ENCODE results near the gene SLAMF6.

SLAMF6 gene

DNA sequence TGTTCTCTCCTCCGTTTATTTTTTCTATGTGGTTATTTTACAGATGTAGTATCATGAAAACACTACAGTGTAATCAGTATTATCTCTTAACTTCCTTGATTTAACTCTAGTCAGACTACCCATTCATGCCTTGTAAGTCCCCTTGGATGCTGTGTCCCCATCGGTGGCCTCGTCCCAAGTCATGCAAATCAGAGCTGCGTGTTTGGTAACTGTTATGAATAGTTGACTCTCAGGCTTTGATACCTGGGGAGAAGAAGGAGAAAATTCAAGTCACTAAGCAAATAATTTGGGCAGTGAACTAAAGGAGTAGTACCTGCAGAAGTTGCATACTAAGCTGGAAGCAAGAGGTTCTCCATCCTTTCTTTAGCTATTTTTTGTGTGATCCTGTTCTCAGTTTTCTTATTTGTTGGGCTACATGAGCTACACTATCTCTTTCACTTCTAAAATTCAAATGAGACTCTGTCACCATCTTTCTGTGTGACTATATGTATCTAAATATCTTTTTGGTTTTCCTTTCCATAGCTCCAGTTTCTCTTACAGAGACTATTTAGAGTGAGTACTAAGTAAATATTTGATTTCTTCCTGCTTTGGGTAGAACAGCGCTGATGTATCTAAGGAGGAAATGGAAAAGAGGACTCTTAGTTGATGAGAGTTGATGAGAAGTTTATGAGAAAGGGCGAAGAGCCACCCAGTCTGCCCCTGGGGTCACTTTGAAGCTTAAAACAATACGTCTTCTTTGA, 71.8 kb downstream of the SLAMF6 start:
- H3K4me3 ChIP-seq (ENCODE audit: low read depth, low read length), result no peak overlapping the region
- no peak for DNase-seq
- no peak overlapping the region for H3K27ac ChIP-seq
- peaks cover 5% of the 10 kb centered on the region for H3K9me3 ChIP-seq (ENCODE audit: severe bottlenecking)
- H3K36me3 ChIP-seq, result no peaks in the 10 kb centered on the region
- TF ChIP-seq, protein P1, sequence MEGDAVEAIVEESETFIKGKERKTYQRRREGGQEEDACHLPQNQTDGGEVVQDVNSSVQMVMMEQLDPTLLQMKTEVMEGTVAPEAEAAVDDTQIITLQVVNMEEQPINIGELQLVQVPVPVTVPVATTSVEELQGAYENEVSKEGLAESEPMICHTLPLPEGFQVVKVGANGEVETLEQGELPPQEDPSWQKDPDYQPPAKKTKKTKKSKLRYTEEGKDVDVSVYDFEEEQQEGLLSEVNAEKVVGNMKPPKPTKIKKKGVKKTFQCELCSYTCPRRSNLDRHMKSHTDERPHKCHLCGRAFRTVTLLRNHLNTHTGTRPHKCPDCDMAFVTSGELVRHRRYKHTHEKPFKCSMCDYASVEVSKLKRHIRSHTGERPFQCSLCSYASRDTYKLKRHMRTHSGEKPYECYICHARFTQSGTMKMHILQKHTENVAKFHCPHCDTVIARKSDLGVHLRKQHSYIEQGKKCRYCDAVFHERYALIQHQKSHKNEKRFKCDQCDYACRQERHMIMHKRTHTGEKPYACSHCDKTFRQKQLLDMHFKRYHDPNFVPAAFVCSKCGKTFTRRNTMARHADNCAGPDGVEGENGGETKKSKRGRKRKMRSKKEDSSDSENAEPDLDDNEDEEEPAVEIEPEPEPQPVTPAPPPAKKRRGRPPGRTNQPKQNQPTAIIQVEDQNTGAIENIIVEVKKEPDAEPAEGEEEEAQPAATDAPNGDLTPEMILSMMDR (IDR thresholded peaks at IDR 0.05; ENCODE audit: low read depth, low read length), result no peak
- H3K27me3 ChIP-seq (ENCODE audit: insufficient read depth, low read depth, severe bottlenecking), result peaks cover 87% of the 10 kb centered on the region

DNA sequence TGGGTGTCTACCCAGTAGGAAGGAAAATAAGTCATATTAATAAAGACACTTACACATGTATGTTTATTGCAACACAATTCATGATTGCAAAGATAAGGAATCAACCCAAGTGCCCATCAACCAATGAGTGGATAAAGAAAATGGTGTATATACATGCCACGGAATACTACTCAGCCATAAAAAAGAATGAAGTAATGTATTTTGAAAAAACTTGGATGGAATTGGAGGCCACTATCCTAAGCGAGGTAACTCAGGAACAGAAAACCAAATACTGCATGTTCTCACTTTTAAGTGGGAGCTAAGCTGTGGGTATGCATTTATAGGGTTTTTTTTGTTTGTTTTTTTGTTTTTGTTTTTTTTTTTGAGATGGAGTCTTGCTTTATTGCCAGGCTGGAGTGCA, 73.6 kb downstream of the SLAMF6 start:
- TF ChIP-seq, protein P1 (IDR thresholded peaks at IDR 0.05; ENCODE audit: low read depth, low read length), result no peak
- Histone ChIP-seq H3K27ac (no peak overlapping the region), H3K27me3 (ENCODE audit: insufficient read depth, low read depth, severe bottlenecking) (peaks cover 74% of the 10 kb centered on the region), H3K4me3 (ENCODE audit: low read depth, low read length) (no peak overlapping the region), H3K9me3 (ENCODE audit: severe bottlenecking) (peaks cover 5% of the 10 kb centered on the region), H3K36me3 (no peaks in the 10 kb centered on the region)
- DNase-seq, result no peak

DNA sequence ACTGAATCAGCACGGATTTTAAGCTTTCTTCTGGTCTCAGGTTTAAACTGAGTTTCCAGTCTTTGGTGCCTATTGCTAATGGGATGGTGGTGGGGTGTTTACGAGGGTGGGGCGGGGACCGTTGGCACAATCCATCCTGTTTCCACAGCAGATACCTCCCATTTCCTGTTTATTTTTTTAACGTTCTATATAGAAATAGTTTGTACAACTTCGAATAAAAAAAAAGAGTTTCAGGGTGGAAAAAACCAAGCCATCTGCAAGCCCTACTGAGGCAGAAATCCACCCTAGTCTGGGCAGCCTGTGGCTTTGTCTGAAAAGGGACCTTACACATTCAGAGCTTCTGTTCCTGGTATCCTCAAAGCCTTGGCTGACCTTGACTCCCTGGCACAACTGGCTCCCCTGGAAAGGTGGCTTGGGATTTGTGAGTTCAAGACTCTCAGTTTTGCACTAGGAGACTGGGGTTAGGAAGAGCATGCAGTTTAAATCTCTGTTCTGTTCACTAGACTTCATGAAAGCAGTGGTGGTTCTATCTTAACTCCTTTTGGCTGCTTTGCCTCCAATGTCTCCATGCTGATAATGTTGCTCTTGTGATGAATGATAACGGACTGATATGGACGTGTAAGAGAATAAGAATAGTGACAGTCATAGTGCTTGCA, 76.0 kb downstream of the SLAMF6 start:
- H3K27ac ChIP-seq, result no peak overlapping the region

DNA sequence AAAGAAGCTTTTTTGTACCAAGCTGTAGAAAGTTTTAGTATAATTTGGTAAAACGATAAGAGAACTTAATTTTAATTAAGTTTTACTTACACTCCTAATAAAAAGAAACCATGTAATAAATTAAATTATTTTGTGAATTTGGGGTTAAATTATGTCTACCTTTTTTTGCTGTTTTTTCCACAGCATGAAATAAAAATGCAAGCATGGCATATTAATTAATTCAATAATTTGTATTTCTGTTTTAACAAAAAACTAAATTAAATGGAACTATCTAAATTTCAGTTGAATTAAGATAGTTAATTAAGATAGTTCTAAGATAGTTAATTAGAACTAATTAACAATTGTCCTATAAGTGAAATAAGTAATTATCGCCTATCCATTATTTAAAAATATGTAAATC, 83.3 kb downstream of the SLAMF6 start:
- no peaks in the 10 kb centered on the region for H3K36me3 ChIP-seq

More for the DNA sequence above, 76.0 kb downstream of the SLAMF6 start:
- Histone ChIP-seq H3K9me3 (ENCODE audit: severe bottlenecking) (peaks cover 3% of the 10 kb centered on the region), H3K4me3 (ENCODE audit: low read depth, low read length) (no peak overlapping the region), H3K36me3 (no peaks in the 10 kb centered on the region), H3K27me3 (ENCODE audit: insufficient read depth, low read depth, severe bottlenecking) (peaks cover 65% of the 10 kb centered on the region)
- TF ChIP-seq, protein P1 (IDR thresholded peaks at IDR 0.05; ENCODE audit: low read depth, low read length), result no peak
- no peak for DNase-seq

DNA sequence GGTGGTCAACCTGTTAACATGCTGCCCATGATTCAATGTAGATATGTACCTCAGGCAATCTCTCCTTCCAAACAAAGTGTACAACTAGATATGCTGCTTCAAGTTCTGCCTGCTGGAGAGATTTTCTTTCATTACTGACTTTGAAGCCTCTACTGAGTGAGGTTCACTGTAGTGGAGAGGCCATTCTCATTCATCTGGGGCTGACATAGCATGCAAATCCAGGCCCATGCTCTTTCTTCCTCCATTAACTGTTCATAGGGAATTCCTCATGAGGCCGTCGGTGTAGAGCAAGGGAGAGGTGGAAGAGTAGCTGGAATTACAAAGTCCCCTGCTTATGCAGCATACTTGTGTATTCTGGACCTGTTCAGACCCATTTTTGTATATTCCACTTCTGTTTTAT, 84.1 kb downstream of the SLAMF6 start:
- DNase-seq, result no peak

More for the DNA sequence above, 83.3 kb downstream of the SLAMF6 start:
- Histone ChIP-seq H3K4me3 (ENCODE audit: low read depth, low read length) (no peak overlapping the region), H3K27me3 (ENCODE audit: insufficient read depth, low read depth, severe bottlenecking) (peaks cover 48% of the 10 kb centered on the region), H3K9me3 (ENCODE audit: severe bottlenecking) (no peaks in the 10 kb centered on the region), H3K27ac (no peak overlapping the region)
- TF ChIP-seq, protein P1 (IDR thresholded peaks at IDR 0.05; ENCODE audit: low read depth, low read length), result no peak
- DNase-seq, result no peak

More for the DNA sequence above, 84.1 kb downstream of the SLAMF6 start:
- Histone ChIP-seq H3K9me3 (ENCODE audit: severe bottlenecking) (no peaks in the 10 kb centered on the region), H3K27ac (no peak overlapping the region), H3K4me3 (ENCODE audit: low read depth, low read length) (no peak overlapping the region), H3K36me3 (no peaks in the 10 kb centered on the region), H3K27me3 (ENCODE audit: insufficient read depth, low read depth, severe bottlenecking) (peaks cover 46% of the 10 kb centered on the region)
- TF ChIP-seq, protein P1 (IDR thresholded peaks at IDR 0.05; ENCODE audit: low read depth, low read length), result no peak

All from WERI-Rb-1 (cell line).